ENCODE results near the gene SGIP1. TPM values are rescaled to one million over a fixed set of nuclear protein-coding genes. Genes with fewer than 3 reads are reported as not detected.

SGIP1 gene
- total and polyA plus RNA-seq, 2 of the 8 experiments (the other 6 are each of a cell fraction or from before 2014, with no cell fraction given) = 1.4 to 2.1 TPM

DNA sequence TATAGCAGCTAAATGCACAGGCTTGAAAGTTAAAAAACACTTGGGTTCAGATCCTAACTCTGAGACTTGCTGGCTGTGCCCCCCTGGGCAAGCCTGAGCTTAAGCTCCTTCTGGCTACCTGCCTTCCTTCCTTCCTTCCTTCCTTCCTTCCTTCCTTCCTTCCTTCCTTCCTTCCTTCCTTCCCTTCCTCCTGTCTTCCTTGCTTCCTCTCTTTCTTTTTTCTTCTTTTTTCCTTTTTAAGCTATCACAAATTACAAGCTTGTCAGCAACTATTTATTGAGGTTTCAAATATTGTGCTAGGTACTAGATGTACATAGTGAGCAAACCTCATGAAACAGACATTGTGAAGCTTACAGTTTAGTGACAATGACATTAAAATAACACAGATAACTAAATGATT lies 15.1 kb downstream of the SGIP1 start:
- no peak overlapping the region for H3K14ac ChIP-seq (ENCODE audit: insufficient read length)
- H2BK12ac ChIP-seq (ENCODE audit: low read depth, low read length) = no peak overlapping the region
- TF ChIP-seq CEBPB (IDR thresholded peaks at IDR 0.05; ENCODE audit: low read depth, low read length) (no peak), JUN (IDR thresholded peaks at IDR 0.05; ENCODE audit: low read depth, low read length) (no peak), CTBP2 (IDR thresholded peaks at IDR 0.05; ENCODE audit: borderline replicate concordance, insufficient read depth, insufficient read length, low read length) (no peak), ASH2L (IDR thresholded peaks at IDR 0.05; ENCODE audit: low read length) (no peak), KDM4A (IDR thresholded peaks at IDR 0.05; ENCODE audit: low read depth, low read length, severe bottlenecking) (no peak), BRCA1 (IDR thresholded peaks at IDR 0.05; ENCODE audit: low read depth, low read length) (no peak), SIRT6 (IDR thresholded peaks at IDR 0.05; ENCODE audit: low read length) (no peak), BACH1 (IDR thresholded peaks at IDR 0.05; ENCODE audit: low read length) (no peak), BCL11A (IDR thresholded peaks at IDR 0.05; ENCODE audit: low read depth in 2 of 2, low read length in 2 of 2) (no peak), SAP30 (IDR thresholded peaks at IDR 0.05; ENCODE audit: insufficient read depth, insufficient replicate concordance, low read length) (no peak), TAF1 (IDR thresholded peaks at IDR 0.05; ENCODE audit: low read depth, low read length) (no peak), JUND (IDR thresholded peaks at IDR 0.05; ENCODE audit: low read length) (no peak), RXRA (IDR thresholded peaks at IDR 0.05; ENCODE audit: insufficient read depth, low read depth, low read length) (no peak)
- TF ChIP-seq, protein P1, sequence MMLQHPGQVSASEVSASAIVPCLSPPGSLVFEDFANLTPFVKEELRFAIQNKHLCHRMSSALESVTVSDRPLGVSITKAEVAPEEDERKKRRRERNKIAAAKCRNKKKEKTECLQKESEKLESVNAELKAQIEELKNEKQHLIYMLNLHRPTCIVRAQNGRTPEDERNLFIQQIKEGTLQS (IDR thresholded peaks at IDR 0.05; ENCODE audit: insufficient read depth, low read depth, low read length) = no peak
- DNase-seq (ENCODE audit: low read depth in 1 of 2, low spot score in 2 of 2) = no peak
- no peak overlapping the region for H2AK5ac ChIP-seq (ENCODE audit: low read depth, low read length)
- ChIA-PET CTCF (ENCODE audit: partially characterized antibody) (interaction anchor here (0.7 to 1.7 kb wide), 6 partner anchors 10 to 236 kb away, joined by 3 to 6 read pairs (median 4); no protein-coding TSS in a partner anchor), POLR2A (ENCODE audit: partially characterized antibody) (no interaction called here)
- FAIRE-seq = no peak
- no peak overlapping the region for H2BK120ac ChIP-seq (replicated peaks; ENCODE audit: low read depth, low read length)
- H2BK15ac ChIP-seq (ENCODE audit: low read length) = no peak overlapping the region
- no peaks in the 10 kb centered on the region for H3K27me3 ChIP-seq (replicated peaks in 1 of 4; ENCODE audit: control insufficient read depth in 3 of 4, extremely low read depth in 1 of 4, insufficient read depth in 3 of 4, low read length in 3 of 4)
- no peak overlapping the region for H3K4me2 ChIP-seq (ENCODE audit: insufficient read depth in 1 of 2, low read depth in 2 of 2, low read length in 2 of 2)
- no peaks in the 10 kb centered on the region for H3K79me2 ChIP-seq (ENCODE audit: control insufficient read depth in 1 of 2, insufficient read depth in 2 of 2, low read length in 2 of 2)
- no peak overlapping the region for H4K5ac ChIP-seq (ENCODE audit: insufficient read length, low read depth, low read length)
- no peak overlapping the region for H3K27ac ChIP-seq (ENCODE audit: low read depth, low read length)
- H3K56ac ChIP-seq (replicated peaks; ENCODE audit: insufficient read length, low read depth, low read length) = no peak overlapping the region
- H3K4ac ChIP-seq (replicated peaks; ENCODE audit: insufficient read length, low read depth, low read length) = no peak overlapping the region
- no peak overlapping the region for H2AFZ ChIP-seq (ENCODE audit: low read length)
- H3K9ac ChIP-seq (replicated peaks in 1 of 4; ENCODE audit: extremely low read depth in 1 of 4, low read depth in 3 of 4, low read length in 3 of 4) = no peak overlapping the region
- H3K18ac ChIP-seq (ENCODE audit: extremely low read depth, low read length) = no peak overlapping the region
- no peak overlapping the region for H4K91ac ChIP-seq (replicated peaks; ENCODE audit: insufficient read length, low read length)
- no peak overlapping the region for H4K8ac ChIP-seq (ENCODE audit: extremely low read depth, insufficient read depth, low read length)
- peaks cover 0 to 7% (median 0%) of the 10 kb centered on the region in 4 experiments; a peak in 2 of 7 replicates for H3K4me1 ChIP-seq (replicated peaks in 1 of 4; ENCODE audit: control insufficient read depth in 3 of 4, insufficient read depth in 4 of 4, low read length in 3 of 4)
- H3K79me1 ChIP-seq (ENCODE audit: low read depth, low read length) = no peaks in the 10 kb centered on the region
- no peaks in the 10 kb centered on the region for H3K36me3 ChIP-seq (ENCODE audit: control insufficient read depth in 2 of 4, insufficient read depth in 4 of 4, low read length in 3 of 4)
- no peaks in the 10 kb centered on the region for H3K23me2 ChIP-seq (ENCODE audit: low read depth, low read length)
- no peak overlapping the region for H2BK5ac ChIP-seq (ENCODE audit: low read depth, low read length)
- H2BK20ac ChIP-seq (ENCODE audit: low read length) = no peak overlapping the region
- no peak overlapping the region for H3K23ac ChIP-seq (ENCODE audit: insufficient read length)
- no peak overlapping the region for H3K4me3 ChIP-seq (ENCODE audit: extremely low read depth in 1 of 4, insufficient read depth in 2 of 4, low read depth in 3 of 4, low read length in 4 of 4)
- no peaks in the 10 kb centered on the region for H4K20me1 ChIP-seq (replicated peaks in 1 of 2; ENCODE audit: control insufficient read depth in 1 of 2, insufficient read depth in 2 of 2, low read length in 2 of 2)
- H3K9me3 ChIP-seq (ENCODE audit: insufficient read depth in 2 of 2, low read depth in 1 of 2, low read length in 1 of 2) = no peaks in the 10 kb centered on the region
